M059J (cell line): ENCODE results near the gene ST6GAL1. TPM values are rescaled to one million over a fixed set of nuclear protein-coding genes. Genes with fewer than 3 reads are reported as not detected.
"Not testable (repeated sequence)": the region's sequence is repeated elsewhere in the genome, so short reads cannot be mapped to it uniquely, and the experiment has no call there.

Experiments
- DNase-seq: peaks from one replicate; pipeline ENCODE4 v3.0.0-alpha.2; 2012; ENCODE audit warnings: low read depth
- total RNA-seq: library from RNA; depleted of rRNA; stranded (reverse); fragments of >200 nt; shearing (Covaris generic); gene quantifications from 2 replicates; pipeline ENCODE4 v1.2.3, GENCODE V29; 2014; rRNA removed

ST6GAL1 gene
- 0.47 and 1.2 TPM in 2 replicates for total RNA-seq

GRCh38 chr3:186930143-186930640 is at the start of gene ST6GAL1:
TSS of gene ST6GAL1 (plus strand) at chr3:186930526. CDS start at chr3:187042704, 112,178 bp downstream.
- no peak for DNase-seq

GRCh38 chr3:186882150-186882524 is 48.2 kb upstream of the ST6GAL1 start:
- DNase-seq = no peak

GRCh38 chr3:186882881-186883685 is 47.2 kb upstream of the ST6GAL1 start:
- DNase-seq = peak; percentile 94

GRCh38 chr3:186883686-186884058 is 46.7 kb upstream of the ST6GAL1 start:
- peak; percentile 52 for DNase-seq

- DNase-seq = not testable (repeated sequence)
Observed at GRCh38 chr3:186884868-186885267, 45.5 kb upstream of the ST6GAL1 start.

GRCh38 chr3:186886202-186886981 is 43.9 kb upstream of the ST6GAL1 start:
- DNase-seq = no peak

GRCh38 chr3:186887507-186887938 is 42.8 kb upstream of the ST6GAL1 start:
- not testable (repeated sequence) for DNase-seq

GRCh38 chr3:186888569-186888968 is 41.8 kb upstream of the ST6GAL1 start:
- DNase-seq = no peak

- not testable (repeated sequence) for DNase-seq
Observed at GRCh38 chr3:186889698-186890097, 40.6 kb upstream of the ST6GAL1 start.

GRCh38 chr3:186890911-186891310 is 39.4 kb upstream of the ST6GAL1 start:
- DNase-seq = no peak

- DNase-seq = not testable (repeated sequence)
Observed at GRCh38 chr3:186893071-186893470, 37.3 kb upstream of the ST6GAL1 start.

- DNase-seq = no peak
Observed at GRCh38 chr3:186895406-186895805, 34.9 kb upstream of the ST6GAL1 start.

GRCh38 chr3:186896006-186896405 is 34.3 kb upstream of the ST6GAL1 start:
- no peak for DNase-seq

GRCh38 chr3:186896875-186897274 is 33.5 kb upstream of the ST6GAL1 start:
- DNase-seq = no peak

GRCh38 chr3:186901135-186901734 is 29.1 kb upstream of the ST6GAL1 start:
- no peak for DNase-seq

GRCh38 chr3:186902154-186902553 is 28.2 kb upstream of the ST6GAL1 start:
- peak; percentile 56 for DNase-seq

GRCh38 chr3:186902713-186903112 is 27.6 kb upstream of the ST6GAL1 start:
- DNase-seq = no peak

- DNase-seq = not testable (repeated sequence)
Observed at GRCh38 chr3:186903676-186904075, 26.6 kb upstream of the ST6GAL1 start.

GRCh38 chr3:186907075-186907474 is 23.3 kb upstream of the ST6GAL1 start:
- DNase-seq = not testable (repeated sequence)

GRCh38 chr3:186909078-186909853 is 21.1 kb upstream of the ST6GAL1 start:
- DNase-seq = no peak
